ENCODE results near the gene PNN.

DNA sequence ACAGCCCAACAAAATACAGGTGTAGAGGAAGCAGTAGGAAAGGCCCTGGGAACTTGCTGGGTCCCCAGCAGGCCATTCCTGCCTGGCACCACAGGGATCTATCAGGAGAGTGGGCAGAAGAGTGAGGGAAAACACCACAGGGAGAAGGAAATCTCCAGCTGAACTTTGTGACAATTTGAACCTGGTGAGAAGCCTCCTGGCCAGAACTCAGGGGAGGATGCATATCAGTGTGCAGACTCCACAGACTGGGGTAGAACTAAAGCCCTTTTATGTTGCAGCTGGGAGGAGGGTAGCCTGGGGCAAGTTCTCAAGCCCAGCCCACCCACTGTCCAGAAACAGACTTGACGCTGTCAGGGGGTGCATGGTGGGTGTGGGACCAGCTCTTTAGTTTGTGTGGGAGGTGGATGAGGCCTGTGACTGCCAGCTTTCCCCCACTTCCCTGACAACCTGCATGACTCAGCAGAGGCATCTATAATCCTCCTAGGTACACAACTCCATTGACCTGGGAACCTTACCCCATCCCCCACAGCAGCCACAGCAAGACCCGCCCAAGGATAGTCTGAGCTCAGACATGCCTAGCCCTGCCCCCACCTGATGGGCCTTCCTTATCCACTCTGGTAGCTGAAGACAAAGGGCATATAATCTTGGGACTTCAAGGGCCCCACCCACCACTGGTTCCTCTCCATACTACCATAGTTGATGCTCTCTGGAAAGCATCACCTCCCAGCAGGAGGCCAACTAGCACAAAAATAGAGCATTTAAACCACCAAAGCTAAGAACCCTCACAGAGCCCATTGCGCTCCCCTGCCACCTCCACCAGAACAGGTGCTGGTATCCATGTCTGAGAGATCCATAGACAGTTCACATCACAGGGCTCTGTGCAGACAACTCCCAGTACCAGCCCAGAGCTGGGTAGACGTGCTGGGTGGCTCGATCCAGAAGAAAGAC lies 28.9 kb downstream of the PNN start:
- TF ChIP-seq BRCA1 (IDR thresholded peaks at IDR 0.05; ENCODE audit: low read depth, low read length) (no peak), ATF3 (IDR thresholded peaks at IDR 0.05; ENCODE audit: borderline replicate concordance, extremely low read depth, low read depth, low read length) (no peak), ZNF274 (IDR thresholded peaks at IDR 0.05; ENCODE audit: insufficient read depth, insufficient read length) (no peak), CTCF (IDR thresholded peaks at IDR 0.05 in 2 of 3, conservative IDR thresholded peaks at IDR 0.05 in 1 of 3; ENCODE audit: control insufficient read depth in 2 of 3, extremely low read depth in 1 of 3, insufficient read depth in 1 of 3, low read depth in 3 of 3, low read length in 3 of 3) (no peak), POLR2A (IDR thresholded peaks at IDR 0.05; ENCODE audit: low read depth, low read length) (no peak), EP300 (IDR thresholded peaks at IDR 0.05; ENCODE audit: borderline replicate concordance in 1 of 2, control insufficient read depth in 1 of 2, low read depth in 2 of 2, low read length in 2 of 2) (no peak), SP1 (IDR thresholded peaks at IDR 0.05; ENCODE audit: low read depth, low read length) (no peak), EZH2 (IDR thresholded peaks at IDR 0.05; ENCODE audit: borderline replicate concordance, control insufficient read depth, low read depth, low read length) (no peak), POLR2AphosphoS5 (IDR thresholded peaks at IDR 0.05; ENCODE audit: low read length) (no peak), CHD2 (IDR thresholded peaks at IDR 0.05; ENCODE audit: borderline replicate concordance, low read depth, low read length) (no peak), SKIL (IDR thresholded peaks at IDR 0.05; ENCODE audit: low read depth, poor library complexity, severe bottlenecking) (no peak), CBX3 (IDR thresholded peaks at IDR 0.05; ENCODE audit: borderline replicate concordance, low read depth) (no peak), SIN3A (IDR thresholded peaks at IDR 0.05; ENCODE audit: low read depth, low read length) (no peak)
- TF ChIP-seq, protein P1, sequence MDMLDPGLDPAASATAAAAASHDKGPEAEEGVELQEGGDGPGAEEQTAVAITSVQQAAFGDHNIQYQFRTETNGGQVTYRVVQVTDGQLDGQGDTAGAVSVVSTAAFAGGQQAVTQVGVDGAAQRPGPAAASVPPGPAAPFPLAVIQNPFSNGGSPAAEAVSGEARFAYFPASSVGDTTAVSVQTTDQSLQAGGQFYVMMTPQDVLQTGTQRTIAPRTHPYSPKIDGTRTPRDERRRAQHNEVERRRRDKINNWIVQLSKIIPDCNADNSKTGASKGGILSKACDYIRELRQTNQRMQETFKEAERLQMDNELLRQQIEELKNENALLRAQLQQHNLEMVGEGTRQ (IDR thresholded peaks at IDR 0.05; ENCODE audit: borderline replicate concordance, low read depth, low read length), result no peak

Data from GM12878 (cell line).